HepG2 (cell line): ENCODE data around the gene RBM8A. TPM values are rescaled to one million over a fixed set of nuclear protein-coding genes. Genes with fewer than 3 reads are reported as not detected.
A peak's percentile ranks its signal among the peaks of the same experiment; 100 is the strongest.

Experiments used
- BRF2 ChIP-seq: sonication (generic); formaldehyde crosslinking; IDR thresholded peaks from 2 replicates; pipeline ENCODE4 v1.8.1; 2022; ENCODE audit warnings: mild to moderate bottlenecking, missing genetic modification reagents
- CREB3 ChIP-seq: sonication (generic); formaldehyde crosslinking; IDR thresholded peaks from 2 replicates; pipeline ENCODE4 v1.5.0; 2020; ENCODE audit warnings: missing genetic modification reagents
- GTF2F1 ChIP-seq: fragments of 150-350 bp; IDR thresholded peaks from 2 replicates; pipeline ENCODE4 v1.6.1; 2014; ENCODE audit warnings: low read length
- HCFC1 ChIP-seq: fragments of 150-350 bp; IDR thresholded peaks from 2 replicates; pipeline ENCODE4 v1.6.1; 2014; ENCODE audit warnings: low read depth, low read length
- KDM5A ChIP-seq: fragments of 200-600 bp; sonication (generic); IDR thresholded peaks from 2 replicates; pipeline ENCODE4 v1.7.0; 2018; ENCODE audit warnings: antibody characterized with exemption, mild to moderate bottlenecking, low read length, borderline replicate concordance
- MEF2D ChIP-seq: sonication (generic); formaldehyde crosslinking; IDR thresholded peaks from 2 replicates; pipeline ENCODE4 v1.5.1; 2020; ENCODE audit warnings: mild to moderate bottlenecking, missing genetic modification reagents
- MIER3 ChIP-seq: IDR thresholded peaks from 2 replicates; pipeline ENCODE4 v1.6.1; 2016; ENCODE audit warnings: missing compliant biosample characterization, borderline replicate concordance
- NFATC3 ChIP-seq: sonication (generic); formaldehyde crosslinking; IDR thresholded peaks from 2 replicates; pipeline ENCODE4 v1.5.1; 2020; ENCODE audit warnings: mild to moderate bottlenecking, missing genetic modification reagents
- PHF21A ChIP-seq: sonication (generic); formaldehyde crosslinking; IDR thresholded peaks from 2 replicates; pipeline ENCODE4 v1.5.0; 2020; ENCODE audit warnings: mild to moderate bottlenecking, missing genetic modification reagents
- PHF8 ChIP-seq: sonication (generic); formaldehyde crosslinking; IDR thresholded peaks from 2 replicates; pipeline ENCODE4 v1.5.0; 2020; ENCODE audit warnings: missing genetic modification reagents
- SALL1 ChIP-seq: sonication (generic); formaldehyde crosslinking; IDR thresholded peaks from 2 replicates; pipeline ENCODE4 v1.8.0; 2022; ENCODE audit warnings: mild to moderate bottlenecking, missing genetic modification reagents
- ZNF17 ChIP-seq: sonication (generic); formaldehyde crosslinking; IDR thresholded peaks from 2 replicates; pipeline ENCODE4 v1.5.0; 2020; ENCODE audit warnings: mild to moderate bottlenecking, missing genetic modification reagents
- ZNF232 ChIP-seq: sonication (generic); formaldehyde crosslinking; IDR thresholded peaks from 2 replicates; pipeline ENCODE4 v1.4.0; 2020; ENCODE audit warnings: missing genetic modification reagents, borderline replicate concordance
- ZNF326 ChIP-seq: sonication (generic); formaldehyde crosslinking; IDR thresholded peaks from 2 replicates; pipeline ENCODE4 v1.4.0; 2020; ENCODE audit warnings: missing genetic modification reagents, borderline replicate concordance
- ZNF354B ChIP-seq: sonication (generic); formaldehyde crosslinking; IDR thresholded peaks from 2 replicates; pipeline ENCODE4 v1.8.0; 2022; ENCODE audit warnings: mild to moderate bottlenecking, missing genetic modification reagents
- ZNF549 ChIP-seq: sonication (generic); formaldehyde crosslinking; IDR thresholded peaks from 2 replicates; pipeline ENCODE4 v1.5.0; 2020; ENCODE audit warnings: missing genetic modification reagents
- ZNF598 ChIP-seq: sonication (generic); formaldehyde crosslinking; IDR thresholded peaks from 2 replicates; pipeline ENCODE4 v1.5.1; 2020; ENCODE audit warnings: mild to moderate bottlenecking, missing genetic modification reagents, borderline replicate concordance
- polyA plus RNA-seq, 8 experiments: library from polyadenylated mRNA; depleted of rRNA in 3 of 8; stranded (reverse) in 7 of 8; unstranded in 1 of 8; fragments of >200 nt; fragmentation: Illumina TruSeq in 4 of 8; extraction: Trizol in 4 of 8; gene quantifications; 2 replicates each; pipeline versions ENCODE4 v1.2.1 to v1.2.3, GENCODE V29; 2011 to 2016; ENCODE audit warnings: low read depth in 4 of 8, missing spikeins in 1 of 8, mixed read lengths in 1 of 8; ENCODE audit not compliant: insufficient read depth in 1 of 8
- total RNA-seq, 5 experiments: library from RNA; depleted of rRNA; stranded (reverse); fragments of >200 nt; fragmentation: Illumina TruSeq; extraction: Trizol; gene quantifications; 2 replicates each; pipeline ENCODE4 v1.2.3, GENCODE V29; 2016; ENCODE audit warnings: low read depth in 1 of 5
- TF ChIP-seq, protein P1 (sequence below): sonication (generic); formaldehyde crosslinking; IDR thresholded peaks from 2 replicates; pipeline ENCODE4 v1.5.0; 2020; ENCODE audit warnings: mild to moderate bottlenecking, missing genetic modification reagents, moderate library complexity
- TF ChIP-seq, protein P2 (sequence below): sonication (generic); formaldehyde crosslinking; IDR thresholded peaks from 2 replicates; pipeline ENCODE4 v1.4.0; 2020; ENCODE audit warnings: mild to moderate bottlenecking, missing genetic modification reagents, borderline replicate concordance

RBM8A gene
- total and polyA plus RNA-seq, 2 of the 13 experiments (the other 11 are each of a cell fraction or from before 2014, with no cell fraction given), result 106 to 162 TPM

DNA sequence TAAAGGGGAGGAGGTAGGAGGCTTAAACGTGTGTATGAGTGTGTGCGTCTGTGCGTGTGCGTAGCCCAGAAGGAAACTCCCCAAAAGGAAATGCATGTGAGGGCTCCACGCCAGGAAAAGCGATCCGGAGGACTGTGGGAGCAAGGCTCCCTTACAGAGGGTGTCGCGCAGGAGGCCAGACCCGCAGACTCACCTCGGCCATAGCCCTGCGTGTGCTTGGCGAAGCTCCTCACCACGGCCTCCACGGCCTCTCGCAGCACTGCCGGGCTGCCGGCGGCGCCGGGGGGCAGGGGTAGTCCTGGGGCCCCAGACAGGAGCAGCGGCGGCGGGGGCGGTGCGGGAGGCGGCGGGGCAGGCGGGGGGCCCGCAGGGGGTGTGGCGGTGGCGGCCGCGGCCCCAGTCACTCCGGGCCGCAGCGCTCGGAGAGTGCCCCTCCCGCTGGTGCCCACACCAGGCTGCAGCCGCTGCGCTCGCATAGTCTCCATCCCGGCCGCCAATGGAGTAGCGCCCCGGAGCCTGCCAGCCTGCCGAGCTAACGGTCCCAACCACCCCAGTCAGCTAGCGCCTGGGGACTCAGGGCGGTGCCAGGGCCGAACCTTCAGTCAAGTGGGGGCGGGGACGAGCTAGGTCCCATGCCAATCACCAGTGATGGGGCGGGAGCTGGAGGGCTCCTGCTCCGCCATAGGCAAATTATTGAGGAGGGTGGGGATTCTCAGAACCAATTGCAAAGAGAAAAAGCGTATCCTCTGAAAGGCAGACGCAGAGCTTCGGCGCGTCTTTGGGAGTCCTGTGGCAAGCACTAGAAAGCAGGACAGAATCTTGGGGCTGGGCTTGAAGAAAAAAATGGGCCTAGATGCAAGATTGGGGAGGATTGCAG lies 30.4 kb upstream of the RBM8A start, which contains the start of gene LIX1L (continued):
- TF ChIP-seq ZNF598 (CRISPR knock-in tag), result no peak
- TF ChIP-seq BRF2 (CRISPR knock-in tag), result no peak
- no peak for TF ChIP-seq KDM5A
- no peak; the same call in 1 of the 2 replicates for TF ChIP-seq ZNF354B (CRISPR knock-in tag)
- peak; percentile 44; the same call in 1 of the 2 replicates for TF ChIP-seq ZNF232 (CRISPR knock-in tag)
- no peak for TF ChIP-seq ZNF326 (CRISPR knock-in tag)
- TF ChIP-seq, protein P1, sequence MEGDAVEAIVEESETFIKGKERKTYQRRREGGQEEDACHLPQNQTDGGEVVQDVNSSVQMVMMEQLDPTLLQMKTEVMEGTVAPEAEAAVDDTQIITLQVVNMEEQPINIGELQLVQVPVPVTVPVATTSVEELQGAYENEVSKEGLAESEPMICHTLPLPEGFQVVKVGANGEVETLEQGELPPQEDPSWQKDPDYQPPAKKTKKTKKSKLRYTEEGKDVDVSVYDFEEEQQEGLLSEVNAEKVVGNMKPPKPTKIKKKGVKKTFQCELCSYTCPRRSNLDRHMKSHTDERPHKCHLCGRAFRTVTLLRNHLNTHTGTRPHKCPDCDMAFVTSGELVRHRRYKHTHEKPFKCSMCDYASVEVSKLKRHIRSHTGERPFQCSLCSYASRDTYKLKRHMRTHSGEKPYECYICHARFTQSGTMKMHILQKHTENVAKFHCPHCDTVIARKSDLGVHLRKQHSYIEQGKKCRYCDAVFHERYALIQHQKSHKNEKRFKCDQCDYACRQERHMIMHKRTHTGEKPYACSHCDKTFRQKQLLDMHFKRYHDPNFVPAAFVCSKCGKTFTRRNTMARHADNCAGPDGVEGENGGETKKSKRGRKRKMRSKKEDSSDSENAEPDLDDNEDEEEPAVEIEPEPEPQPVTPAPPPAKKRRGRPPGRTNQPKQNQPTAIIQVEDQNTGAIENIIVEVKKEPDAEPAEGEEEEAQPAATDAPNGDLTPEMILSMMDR, result no peak
- no peak for TF ChIP-seq MIER3 (CRISPR knock-in tag)
- no peak for TF ChIP-seq CREB3 (CRISPR knock-in tag)
- TF ChIP-seq, protein P2, sequence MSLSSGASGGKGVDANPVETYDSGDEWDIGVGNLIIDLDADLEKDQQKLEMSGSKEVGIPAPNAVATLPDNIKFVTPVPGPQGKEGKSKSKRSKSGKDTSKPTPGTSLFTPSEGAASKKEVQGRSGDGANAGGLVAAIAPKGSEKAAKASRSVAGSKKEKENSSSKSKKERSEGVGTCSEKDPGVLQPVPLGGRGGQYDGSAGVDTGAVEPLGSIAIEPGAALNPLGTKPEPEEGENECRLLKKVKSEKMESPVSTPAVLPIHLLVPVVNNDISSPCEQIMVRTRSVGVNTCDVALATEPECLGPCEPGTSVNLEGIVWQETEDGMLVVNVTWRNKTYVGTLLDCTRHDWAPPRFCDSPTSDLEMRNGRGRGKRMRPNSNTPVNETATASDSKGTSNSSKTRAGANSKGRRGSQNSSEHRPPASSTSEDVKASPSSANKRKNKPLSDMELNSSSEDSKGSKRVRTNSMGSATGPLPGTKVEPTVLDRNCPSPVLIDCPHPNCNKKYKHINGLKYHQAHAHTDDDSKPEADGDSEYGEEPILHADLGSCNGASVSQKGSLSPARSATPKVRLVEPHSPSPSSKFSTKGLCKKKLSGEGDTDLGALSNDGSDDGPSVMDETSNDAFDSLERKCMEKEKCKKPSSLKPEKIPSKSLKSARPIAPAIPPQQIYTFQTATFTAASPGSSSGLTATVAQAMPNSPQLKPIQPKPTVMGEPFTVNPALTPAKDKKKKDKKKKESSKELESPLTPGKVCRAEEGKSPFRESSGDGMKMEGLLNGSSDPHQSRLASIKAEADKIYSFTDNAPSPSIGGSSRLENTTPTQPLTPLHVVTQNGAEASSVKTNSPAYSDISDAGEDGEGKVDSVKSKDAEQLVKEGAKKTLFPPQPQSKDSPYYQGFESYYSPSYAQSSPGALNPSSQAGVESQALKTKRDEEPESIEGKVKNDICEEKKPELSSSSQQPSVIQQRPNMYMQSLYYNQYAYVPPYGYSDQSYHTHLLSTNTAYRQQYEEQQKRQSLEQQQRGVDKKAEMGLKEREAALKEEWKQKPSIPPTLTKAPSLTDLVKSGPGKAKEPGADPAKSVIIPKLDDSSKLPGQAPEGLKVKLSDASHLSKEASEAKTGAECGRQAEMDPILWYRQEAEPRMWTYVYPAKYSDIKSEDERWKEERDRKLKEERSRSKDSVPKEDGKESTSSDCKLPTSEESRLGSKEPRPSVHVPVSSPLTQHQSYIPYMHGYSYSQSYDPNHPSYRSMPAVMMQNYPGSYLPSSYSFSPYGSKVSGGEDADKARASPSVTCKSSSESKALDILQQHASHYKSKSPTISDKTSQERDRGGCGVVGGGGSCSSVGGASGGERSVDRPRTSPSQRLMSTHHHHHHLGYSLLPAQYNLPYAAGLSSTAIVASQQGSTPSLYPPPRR (CRISPR knock-in tag), result no peak
- TF ChIP-seq PHF8 (CRISPR knock-in tag), result peak; percentile 75
- peak; percentile 43; the same call in 1 of the 2 replicates for TF ChIP-seq SALL1 (CRISPR knock-in tag)
- no peak for TF ChIP-seq HCFC1
- no peak for TF ChIP-seq GTF2F1
- no peak for TF ChIP-seq ZNF17 (CRISPR knock-in tag)
- no peak for TF ChIP-seq ZNF549 (CRISPR knock-in tag)
- peak; percentile 53; the same call in 1 of the 2 replicates for TF ChIP-seq PHF21A
- no peak for TF ChIP-seq NFATC3 (CRISPR knock-in tag)
- no peak for TF ChIP-seq MEF2D (CRISPR knock-in tag)
